Measurements from ENCODE around the gene TCEA2. TPM values are rescaled to one million over a fixed set of nuclear protein-coding genes. Genes with fewer than 3 reads are reported as not detected.
A peak's percentile ranks its signal among the peaks of the same experiment; 100 is the strongest.

TCEA2 gene
- total and polyA plus RNA-seq, 2 of the 13 experiments (the other 11 are each of a cell fraction or from before 2014, with no cell fraction given), result 28.1 to 33.7 TPM

GRCh38 chr20:64055893-64056638 is 6.9 kb upstream of the TCEA2 start (continued):
- peak; percentile 76 for TF ChIP-seq HMGXB3 (CRISPR knock-in tag; IDR thresholded peaks at IDR 0.05; ENCODE audit: borderline replicate concordance)
- TF ChIP-seq ZNF879 (CRISPR knock-in tag; IDR thresholded peaks at IDR 0.05), result no peak; the same call in none of the 2 replicates
- TF ChIP-seq ZNF720 (CRISPR knock-in tag; IDR thresholded peaks at IDR 0.05), result no peak; the same call in 1 of the 2 replicates
- TF ChIP-seq ZBTB8A (CRISPR knock-in tag; IDR thresholded peaks at IDR 0.05; ENCODE audit: borderline replicate concordance, low read depth), result no peak
- TF ChIP-seq ZBTB42 (CRISPR knock-in tag; IDR thresholded peaks at IDR 0.05), result no peak
- TF ChIP-seq ZNF567 (CRISPR knock-in tag; IDR thresholded peaks at IDR 0.05; ENCODE audit: borderline replicate concordance), result 0 out of 2 replicates have a peak, but pooled peaks have one; percentile 46
- TF ChIP-seq SIN3A (IDR thresholded peaks at IDR 0.05; ENCODE audit: borderline replicate concordance, low read depth, low read length), result no peak
- TF ChIP-seq SP2 (CRISPR knock-in tag; IDR thresholded peaks at IDR 0.05), result no peak
- TF ChIP-seq TERF1 (CRISPR knock-in tag; IDR thresholded peaks at IDR 0.05), result peak; percentile 94; the same call in 1 of the 2 replicates
- no peak for TF ChIP-seq ZNF251 (CRISPR knock-in tag; IDR thresholded peaks at IDR 0.05)
- TF ChIP-seq, protein P1, sequence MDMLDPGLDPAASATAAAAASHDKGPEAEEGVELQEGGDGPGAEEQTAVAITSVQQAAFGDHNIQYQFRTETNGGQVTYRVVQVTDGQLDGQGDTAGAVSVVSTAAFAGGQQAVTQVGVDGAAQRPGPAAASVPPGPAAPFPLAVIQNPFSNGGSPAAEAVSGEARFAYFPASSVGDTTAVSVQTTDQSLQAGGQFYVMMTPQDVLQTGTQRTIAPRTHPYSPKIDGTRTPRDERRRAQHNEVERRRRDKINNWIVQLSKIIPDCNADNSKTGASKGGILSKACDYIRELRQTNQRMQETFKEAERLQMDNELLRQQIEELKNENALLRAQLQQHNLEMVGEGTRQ (IDR thresholded peaks at IDR 0.05; ENCODE audit: low read depth, low read length), result no peak
- TF ChIP-seq, protein P1 (CRISPR knock-in tag; IDR thresholded peaks at IDR 0.05; ENCODE audit: borderline replicate concordance), result no peak
- 0 out of 2 replicates have a peak, but pooled peaks have one; percentile 25 for TF ChIP-seq KDM5A (IDR thresholded peaks at IDR 0.05; ENCODE audit: borderline replicate concordance, low read length)
- no peak for TF ChIP-seq NFIB (CRISPR knock-in tag; IDR thresholded peaks at IDR 0.05; ENCODE audit: borderline replicate concordance)
- no peak for TF ChIP-seq CREB1 (IDR thresholded peaks at IDR 0.05)
- no peak for TF ChIP-seq CREB1 (CRISPR knock-in tag; IDR thresholded peaks at IDR 0.05)
- TF ChIP-seq FOXK2 (IDR thresholded peaks at IDR 0.05), result no peak
- TF ChIP-seq MLX (CRISPR knock-in tag; IDR thresholded peaks at IDR 0.05), result no peak; the same call in 1 of the 2 replicates
- TF ChIP-seq SMAD1 (CRISPR knock-in tag; IDR thresholded peaks at IDR 0.05; ENCODE audit: borderline replicate concordance, low read depth), result no peak; the same call in none of the 2 replicates
- TF ChIP-seq, protein P2, sequence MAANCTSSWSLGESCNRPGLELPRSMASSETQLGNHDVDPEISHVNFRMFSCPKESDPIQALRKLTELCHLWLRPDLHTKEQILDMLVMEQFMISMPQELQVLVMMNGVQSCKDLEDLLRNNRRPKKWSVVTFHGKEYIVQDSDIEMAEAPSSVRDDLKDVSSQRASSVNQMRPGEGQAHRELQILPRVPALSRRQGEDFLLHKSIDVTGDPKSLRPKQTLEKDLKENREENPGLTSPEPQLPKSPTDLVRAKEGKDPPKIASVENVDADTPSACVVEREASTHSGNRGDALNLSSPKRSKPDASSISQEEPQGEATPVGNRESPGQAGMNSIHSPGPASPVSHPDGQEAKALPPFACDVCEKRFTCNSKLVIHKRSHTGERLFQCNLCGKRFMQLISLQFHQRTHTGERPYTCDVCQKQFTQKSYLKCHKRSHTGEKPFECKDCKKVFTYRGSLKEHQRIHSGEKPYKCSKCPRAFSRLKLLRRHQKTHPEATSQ (CRISPR knock-in tag; IDR thresholded peaks at IDR 0.05; ENCODE audit: borderline replicate concordance), result no peak
